A673 (cell line): ENCODE measurements around the gene TWSG1. TPM values are rescaled to one million over a fixed set of nuclear protein-coding genes. Genes with fewer than 3 reads are reported as not detected.

ENCODE experiments used
- BruUV-seq: library from RNA; stranded (reverse); fragments of 400-500 nt; replicated peaks from 2 replicates; lab custom pipeline; 2021; lab: Mats Ljungman, UMichigan
- CTCF ChIA-PET: fragments of 300-600 bp; sonication (Branson Sonifier 250); formaldehyde crosslinking; loops from one replicate; lab custom pipeline; 2022; ENCODE audit warnings: antibody characterized with exemption; lab: Charles Lee
- POLR2A ChIA-PET: fragments of 300-600 bp; sonication (Branson Sonifier 250); formaldehyde crosslinking; loops from one replicate; lab custom pipeline; 2022; ENCODE audit warnings: antibody characterized with exemption; ENCODE audit not compliant: low non-redundant PET; lab: Charles Lee
- DNase-seq: peaks from one replicate; pipeline ENCODE4 v3.0.0-alpha.2; 2015; ENCODE audit warnings: low spot score
- H3K27ac ChIP-seq: fragments of 200-600 bp; sonication (generic); 2 replicates; pipeline ENCODE4 v1.5.1; 2016; ENCODE audit warnings: mixed run types, low read depth, mild to moderate bottlenecking, mixed read lengths, antibody characterized with exemption, low read length; ENCODE audit not compliant: poor library complexity, severe bottlenecking
- H3K27me3 ChIP-seq: fragments of 200-600 bp; sonication (generic); replicated peaks from 2 replicates; pipeline ENCODE4 v1.6.1; 2017; ENCODE audit warnings: mixed run types, low read depth, mild to moderate bottlenecking, mixed read lengths, antibody characterized with exemption, low read length; ENCODE audit not compliant: insufficient read depth, poor library complexity
- H3K36me3 ChIP-seq: fragments of 200-600 bp; sonication (generic); 2 replicates; pipeline ENCODE4 v1.6.1; 2016; ENCODE audit warnings: mixed run types, mild to moderate bottlenecking, mixed read lengths, antibody characterized with exemption, low read length; ENCODE audit not compliant: insufficient read depth, poor library complexity, severe bottlenecking
- H3K4me1 ChIP-seq: fragments of 200-600 bp; sonication (generic); 2 replicates; pipeline ENCODE4 v1.6.1; 2017; ENCODE audit warnings: mixed run types, mild to moderate bottlenecking, mixed read lengths, antibody characterized with exemption, low read length; ENCODE audit not compliant: insufficient read depth, poor library complexity, severe bottlenecking
- H3K4me3 ChIP-seq: fragments of 200-600 bp; sonication (generic); 2 replicates; pipeline ENCODE4 v1.5.1; 2016; ENCODE audit warnings: low read depth, mixed run types, mild to moderate bottlenecking, mixed read lengths, low read length; ENCODE audit not compliant: poor library complexity, severe bottlenecking
- H3K9me3 ChIP-seq: fragments of 200-600 bp; sonication (generic); 2 replicates; pipeline ENCODE4 v1.6.1; 2016; ENCODE audit warnings: mixed run types, low read depth, mild to moderate bottlenecking, mixed read lengths, antibody characterized with exemption, low read length; ENCODE audit not compliant: poor library complexity, severe bottlenecking
- EZH2 ChIP-seq: fragments of 200-600 bp; sonication (generic); IDR thresholded peaks from 2 replicates; pipeline ENCODE4 v1.6.1; 2017; ENCODE audit warnings: borderline replicate concordance, low read depth, mild to moderate bottlenecking, mixed read lengths, antibody characterized with exemption, low read length; ENCODE audit not compliant: poor library complexity, severe bottlenecking
- intact Hi-C: fragments of 100-400 bp; cut with micrococcal nuclease; formaldehyde crosslinking; loops from one replicate; pipeline ENCODE4 v1.10.0; 2022; ENCODE audit not compliant: unreplicated experiment
- total RNA-seq: library from RNA; stranded (reverse); gene quantifications from 2 replicates; pipeline ENCODE4 v1.2.3, GENCODE V29; 2021
- TF ChIP-seq, protein P1 (sequence below): fragments of 300-800, 200-600 bp; sonication (generic); conservative IDR thresholded peaks from 2 replicates; pipeline ENCODE4 v1.5.1; 2017; ENCODE audit warnings: low read depth, mild to moderate bottlenecking, antibody characterized with exemption, low read length, moderate library complexity, mixed read lengths

TWSG1 gene
- total RNA-seq, 1 experiment from 2014 or later = 34.9 TPM

DNA sequence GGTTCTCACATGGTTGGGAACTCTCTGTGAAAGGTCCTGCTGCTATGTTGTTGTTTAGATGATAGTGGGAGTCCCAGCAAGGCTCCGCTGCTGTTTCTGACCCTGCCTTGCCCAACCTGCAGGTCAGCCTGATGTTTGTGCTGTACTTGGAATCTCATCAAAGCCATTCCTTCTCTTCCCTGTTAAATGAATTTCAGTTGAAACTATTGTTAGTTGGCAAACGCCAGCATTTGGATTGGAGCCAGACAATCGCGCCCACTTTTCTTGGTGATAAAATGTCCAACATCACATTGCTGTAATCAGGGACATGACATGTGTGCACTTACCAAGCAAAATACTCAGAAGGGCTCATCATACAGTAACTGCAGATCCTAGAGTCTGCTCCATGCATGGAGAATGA is 12.8 kb upstream of the TWSG1 start:
- no peak overlapping the region for H3K27ac ChIP-seq
- ChIA-PET POLR2A (interaction anchor here (0.5 kb wide), 1 partner anchor 142 kb away, joined by 3 read pairs; no protein-coding TSS in a partner anchor), CTCF (no interaction called here)
- H3K4me1 ChIP-seq = no peaks in the 10 kb centered on the region
- no peaks in the 10 kb centered on the region for H3K36me3 ChIP-seq
- no TSS peak for BruUV-seq
- no peak for DNase-seq
- no peaks in the 10 kb centered on the region for H3K27me3 ChIP-seq
- H3K9me3 ChIP-seq = no peaks in the 10 kb centered on the region
- no peak overlapping the region for H3K4me3 ChIP-seq
- intact Hi-C loops = no loop called here
- TF ChIP-seq, protein P1, sequence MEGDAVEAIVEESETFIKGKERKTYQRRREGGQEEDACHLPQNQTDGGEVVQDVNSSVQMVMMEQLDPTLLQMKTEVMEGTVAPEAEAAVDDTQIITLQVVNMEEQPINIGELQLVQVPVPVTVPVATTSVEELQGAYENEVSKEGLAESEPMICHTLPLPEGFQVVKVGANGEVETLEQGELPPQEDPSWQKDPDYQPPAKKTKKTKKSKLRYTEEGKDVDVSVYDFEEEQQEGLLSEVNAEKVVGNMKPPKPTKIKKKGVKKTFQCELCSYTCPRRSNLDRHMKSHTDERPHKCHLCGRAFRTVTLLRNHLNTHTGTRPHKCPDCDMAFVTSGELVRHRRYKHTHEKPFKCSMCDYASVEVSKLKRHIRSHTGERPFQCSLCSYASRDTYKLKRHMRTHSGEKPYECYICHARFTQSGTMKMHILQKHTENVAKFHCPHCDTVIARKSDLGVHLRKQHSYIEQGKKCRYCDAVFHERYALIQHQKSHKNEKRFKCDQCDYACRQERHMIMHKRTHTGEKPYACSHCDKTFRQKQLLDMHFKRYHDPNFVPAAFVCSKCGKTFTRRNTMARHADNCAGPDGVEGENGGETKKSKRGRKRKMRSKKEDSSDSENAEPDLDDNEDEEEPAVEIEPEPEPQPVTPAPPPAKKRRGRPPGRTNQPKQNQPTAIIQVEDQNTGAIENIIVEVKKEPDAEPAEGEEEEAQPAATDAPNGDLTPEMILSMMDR = no peak
- TF ChIP-seq EZH2 = no peak

DNA sequence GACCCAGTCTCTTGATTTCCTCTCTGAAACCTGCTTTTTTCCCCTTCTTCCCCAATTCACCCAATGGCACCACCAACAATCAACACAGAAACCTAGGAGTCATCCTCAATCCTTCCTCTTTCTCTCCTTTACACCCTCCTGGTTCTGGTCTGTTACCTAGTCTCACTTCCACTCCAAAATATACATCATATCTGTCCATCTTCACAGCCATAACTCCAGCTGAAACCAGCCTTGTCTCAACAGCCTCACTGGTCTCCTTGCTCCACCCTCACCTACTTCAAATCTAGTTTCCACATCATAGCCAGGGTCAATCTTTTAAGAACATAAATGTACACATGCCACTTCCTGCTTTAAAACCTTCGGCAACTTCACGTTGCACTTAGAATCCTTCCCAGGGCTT is 11.8 kb upstream of the TWSG1 start:
- TF ChIP-seq EZH2 = no peak
- TF ChIP-seq, protein P1 = no peak
- no peaks in the 10 kb centered on the region for H3K36me3 ChIP-seq
- POLR2A ChIA-PET = no interaction called here
- intact Hi-C loops = no loop called here
- no peak for DNase-seq
- H3K27me3 ChIP-seq = no peaks in the 10 kb centered on the region
- H3K9me3 ChIP-seq = no peaks in the 10 kb centered on the region
- H3K27ac ChIP-seq = no peak overlapping the region
- no peaks in the 10 kb centered on the region for H3K4me1 ChIP-seq
- CTCF ChIA-PET = no interaction called here
- no peak overlapping the region for H3K4me3 ChIP-seq
- no TSS peak for BruUV-seq

DNA sequence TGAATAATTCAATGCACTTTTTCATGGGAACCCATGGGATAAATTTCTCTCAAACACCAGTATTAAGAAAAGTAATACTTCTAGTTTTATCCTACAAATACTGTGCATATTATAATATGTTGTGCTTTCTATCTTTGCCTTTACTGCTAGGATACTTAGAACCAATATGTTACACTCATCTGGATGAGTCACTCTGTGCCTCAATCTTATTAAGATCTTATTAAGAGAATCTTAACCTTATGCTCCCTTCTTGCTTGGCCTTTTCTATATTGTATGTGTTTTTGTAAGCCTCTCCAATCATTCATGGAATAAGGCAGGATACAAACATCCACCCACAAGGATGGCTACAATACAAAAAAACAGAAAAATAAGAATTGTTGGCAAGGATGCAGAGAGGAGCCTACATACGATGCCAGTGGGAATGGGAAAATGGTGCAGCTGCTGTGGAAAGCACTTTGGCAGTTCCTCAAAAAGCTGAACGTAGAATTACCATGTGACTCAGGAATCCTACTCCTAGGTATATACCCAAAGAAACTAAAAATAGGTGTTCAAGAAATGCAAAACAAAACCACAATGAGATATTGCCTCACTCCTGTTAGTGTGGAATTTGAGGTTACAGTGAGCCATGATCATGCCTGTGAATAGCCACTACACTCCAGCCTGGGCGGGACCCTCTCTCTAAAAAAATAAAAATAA is 10.7 kb upstream of the TWSG1 start:
- H3K36me3 ChIP-seq = no peaks in the 10 kb centered on the region
- ChIA-PET CTCF (no interaction called here), POLR2A (no interaction called here)
- no peak overlapping the region for H3K27ac ChIP-seq
- H3K4me3 ChIP-seq = no peak overlapping the region
- no TSS peak for BruUV-seq
- H3K4me1 ChIP-seq = no peaks in the 10 kb centered on the region
- DNase-seq = no peak
- intact Hi-C loops = no loop called here
- no peak for TF ChIP-seq EZH2
- TF ChIP-seq, protein P1 = no peak
- H3K9me3 ChIP-seq = no peaks in the 10 kb centered on the region
- no peaks in the 10 kb centered on the region for H3K27me3 ChIP-seq
